Keratinocyte (primary cell): Measurements from ENCODE around the gene DCTPP1. TPM values are rescaled to one million over a fixed set of nuclear protein-coding genes. Genes with fewer than 3 reads are reported as not detected.

Experiments
- DNase-seq: peaks from one replicate; pipeline ENCODE4 v3.0.0-alpha.2; 2011; ENCODE audit warnings: low read depth, missing footprints, low spot score
- FAIRE-seq: peaks from 2 replicates; lab custom pipeline; 2011; peaks lifted over from hg19 to GRCh38; lab: Jason Lieb, UNC
- H2AFZ ChIP-seq: 2 replicates; pipeline ENCODE4 v1.6.0; 2012; ENCODE audit warnings: low read length, control low read depth, inconsistent platforms; ENCODE audit not compliant: control insufficient read depth
- H3K27ac ChIP-seq: 2 replicates; pipeline ENCODE4 v1.5.1; 2011; ENCODE audit warnings: low read length; ENCODE audit not compliant: control insufficient read depth, insufficient read depth
- H3K27me3 ChIP-seq: 3 replicates; pipeline ENCODE4 v1.6.0; 2011; ENCODE audit warnings: low read length; ENCODE audit not compliant: control insufficient read depth, insufficient read depth; ENCODE audit errors: extremely low read depth
- H3K36me3 ChIP-seq, 2 experiments: 2 replicates in 1 of 2; 3 replicates in 1 of 2; pipeline ENCODE4 v1.5.1; 2011; ENCODE audit warnings: low read length in 2 of 2, mild to moderate bottlenecking in 1 of 2; ENCODE audit not compliant: control insufficient read depth in 2 of 2, insufficient read depth in 2 of 2; ENCODE audit errors: extremely low read depth in 1 of 2
- H3K4me1 ChIP-seq: 3 replicates; pipeline ENCODE4 v1.5.1; 2011; ENCODE audit warnings: low read length; ENCODE audit not compliant: control insufficient read depth, insufficient read depth; ENCODE audit errors: extremely low read depth
- H3K4me2 ChIP-seq: 3 replicates; pipeline ENCODE4 v1.6.0; 2011; ENCODE audit warnings: low read depth, low read length; ENCODE audit not compliant: control insufficient read depth, insufficient read depth; ENCODE audit errors: extremely low read depth
- H3K4me3 ChIP-seq, 3 experiments: fragments of 200-600 bp in 1 of 3; sonication (generic) in 1 of 3; 2 replicates in 2 of 3; 3 replicates in 1 of 3; pipeline ENCODE4 v1.5.1; 2011 to 2016; ENCODE audit warnings: low read length in 3 of 3, mild to moderate bottlenecking in 3 of 3, control low read depth in 2 of 3, inconsistent platforms in 1 of 3, low read depth in 1 of 3, mixed read lengths in 1 of 3, mixed run types in 1 of 3, moderate library complexity in 1 of 3; ENCODE audit not compliant: control insufficient read depth in 2 of 3, insufficient read depth in 2 of 3; ENCODE audit errors: extremely low read depth in 1 of 3
- H3K79me2 ChIP-seq: 2 replicates; pipeline ENCODE4 v1.6.0; 2012; ENCODE audit warnings: low read length; ENCODE audit not compliant: control insufficient read depth, insufficient read depth
- H3K9ac ChIP-seq: 3 replicates; pipeline ENCODE4 v1.6.0; 2011; ENCODE audit warnings: low read length; ENCODE audit not compliant: control insufficient read depth, insufficient read depth; ENCODE audit errors: extremely low read depth
- H3K9me1 ChIP-seq: 3 replicates; pipeline ENCODE4 v1.6.0; 2011; ENCODE audit warnings: low read length; ENCODE audit not compliant: control insufficient read depth, insufficient read depth; ENCODE audit errors: extremely low read depth
- H3K9me3 ChIP-seq: 2 replicates; pipeline ENCODE4 v1.5.1; 2012; ENCODE audit warnings: low read depth, low read length; ENCODE audit not compliant: control insufficient read depth
- H4K20me1 ChIP-seq: 3 replicates; pipeline ENCODE4 v1.6.0; 2011; ENCODE audit warnings: low read length; ENCODE audit not compliant: control insufficient read depth, insufficient read depth; ENCODE audit errors: extremely low read depth
- CTCF ChIP-seq, 3 experiments: IDR thresholded peaks in 1 of 3; conservative IDR thresholded peaks in 1 of 3; optimal IDR thresholded peaks in 1 of 3; 2 replicates in 2 of 3; 3 replicates in 1 of 3; pipeline versions ENCODE3 to v1.5.1; 2011; ENCODE audit warnings: low read length in 3 of 3, mild to moderate bottlenecking in 3 of 3, moderate library complexity in 2 of 3, control low read depth in 1 of 3, inconsistent platforms in 1 of 3; ENCODE audit not compliant: insufficient read depth in 2 of 3; ENCODE audit errors: extremely low read depth in 1 of 3
- EZH2 ChIP-seq: IDR thresholded peaks from one replicate; pipeline ENCODE4 v1.6.1; 2012; ENCODE audit warnings: inconsistent platforms, mild to moderate bottlenecking, low read length, moderate library complexity
- dilution Hi-C: fragments of 300-500 bp; cut with MboI; formaldehyde crosslinking; loops from one replicate; pipeline ENCODE4 v1.7.0; 2020; ENCODE audit warnings: low sequenced_read_pairs; ENCODE audit not compliant: extremely low pct_ligation_motif_present
- polyA plus RNA-seq, 5 experiments: library from polyadenylated mRNA; depleted of rRNA in 3 of 5; stranded (reverse) in 3 of 5; stranded (forward) in 1 of 5; unstranded in 1 of 5; fragments of >200 nt; gene quantifications; 1 replicate in 1 of 5; 2 replicates in 3 of 5; 3 replicates in 1 of 5; pipeline versions ENCODE4 v1.2.1 to v1.2.3, GENCODE V29; 2011 to 2012; ENCODE audit warnings: missing spikeins in 2 of 5, low read depth in 1 of 5, low replicate concordance in 1 of 5

The DCTPP1 gene
- polyA plus RNA-seq, 1 donor (not counting 4 experiments of a cell fraction or from before 2014, with no cell fraction given) = 95.8 TPM

- no peaks in the 10 kb centered on the region for H3K9me1 ChIP-seq
- peaks cover 0 to 16% of the 10 kb centered on the region in 2 experiments for H3K36me3 ChIP-seq
- peak overlapping the region; percentile 80 for H3K4me2 ChIP-seq
- peak overlapping the region; percentile 80 to 94 (median 93) for H3K4me3 ChIP-seq
- peak overlapping the region; percentile 89 for H3K27ac ChIP-seq
- DNase-seq (no peak), FAIRE-seq (no peak)
- H4K20me1 ChIP-seq = no peaks in the 10 kb centered on the region
- H3K9ac ChIP-seq = peak overlapping the region; percentile 96
- peak overlapping the region; percentile 90 for H2AFZ ChIP-seq
- dilution Hi-C loops = no loop called here
- no peak for TF ChIP-seq CTCF (optimal IDR thresholded peaks at IDR 0.05 in 1 of 3, IDR thresholded peaks at IDR 0.05 in 1 of 3, conservative IDR thresholded peaks at IDR 0.05 in 1 of 3; ENCODE audit: extremely low read depth in 1 of 3, insufficient read depth in 2 of 3, low read length in 3 of 3)
- no peak for TF ChIP-seq EZH2
- H3K9me3 ChIP-seq = no peaks in the 10 kb centered on the region
- H3K27me3 ChIP-seq = no peaks in the 10 kb centered on the region
- peaks cover 17% of the 10 kb centered on the region for H3K4me1 ChIP-seq
- H3K79me2 ChIP-seq = peaks cover 13% of the 10 kb centered on the region
These were observed 16.4 kb upstream of the DCTPP1 start for GRCh38 chr16:30446203-30446595.

DNA sequence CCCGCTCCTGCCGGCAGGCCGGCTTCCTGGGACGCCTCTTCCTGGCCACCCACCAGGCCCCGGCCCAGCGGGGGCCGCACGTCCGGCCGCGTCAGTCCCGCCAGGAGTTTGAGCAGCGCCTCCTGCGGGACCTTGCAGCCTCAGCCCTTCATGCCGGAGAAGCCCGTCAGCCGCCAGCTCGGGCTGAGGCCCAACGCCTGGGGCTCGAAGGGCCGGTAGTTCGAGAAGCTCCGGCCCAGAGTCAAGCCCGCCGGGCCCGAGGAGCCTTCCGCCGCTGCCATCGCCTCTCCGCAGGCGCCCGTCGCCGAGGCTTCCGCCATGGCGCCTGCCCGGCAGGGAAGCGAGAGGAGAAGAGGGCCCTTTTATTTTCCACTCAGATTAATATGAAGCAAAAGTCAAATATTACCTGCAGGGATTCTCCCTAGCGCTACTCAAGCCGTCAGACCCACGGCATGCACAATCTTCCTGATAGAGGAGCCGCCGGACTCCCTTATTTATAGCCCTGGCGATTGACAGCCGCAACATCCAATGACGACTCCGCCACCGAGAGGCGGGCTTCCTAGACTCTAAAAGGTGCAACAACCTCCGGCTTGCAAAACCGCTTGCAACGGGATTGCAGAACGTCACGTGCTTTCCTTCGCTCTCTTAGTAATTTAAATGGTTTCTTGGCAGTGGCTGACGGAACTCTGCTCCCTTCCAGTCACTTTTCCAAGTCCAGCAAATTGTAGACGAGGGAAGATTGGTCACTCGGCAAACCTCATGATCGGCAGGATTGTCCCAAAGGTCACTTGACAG is 15.8 kb upstream of the DCTPP1 start, which contains the start of gene SEPHS2:
Gene SEPHS2 (minus strand): TSS at position 467 of the 795 bp plus-strand sequence. CDS start 147 bp downstream, at position 320.
- peak within 1 kb of the TSS; percentile 90 for H2AFZ ChIP-seq
- FAIRE-seq = peak; percentile 52

More for the DNA sequence above, 15.8 kb upstream of the DCTPP1 start, which contains the start of gene SEPHS2:
- TF ChIP-seq EZH2 (no peak), CTCF (optimal IDR thresholded peaks at IDR 0.05 in 1 of 3, IDR thresholded peaks at IDR 0.05 in 1 of 3, conservative IDR thresholded peaks at IDR 0.05 in 1 of 3; ENCODE audit: extremely low read depth in 1 of 3, insufficient read depth in 2 of 3, low read length in 3 of 3) (peak; percentile 23 to 53 (median 49))
- Histone ChIP-seq H3K36me3 (peaks cover 0 to 16% of the 10 kb centered on the region in 2 experiments), H4K20me1 (no peaks in the 10 kb centered on the region), H3K79me2 (peaks cover 13% of the 10 kb centered on the region), H3K9ac (peak within 1 kb of the TSS; percentile 96), H3K9me3 (no peaks in the 10 kb centered on the region), H3K4me1 (peaks cover 17% of the 10 kb centered on the region), H3K4me2 (peak within 1 kb of the TSS; percentile 80), H3K27ac (peak within 1 kb of the TSS; percentile 89), H3K27me3 (no peaks in the 10 kb centered on the region), H3K9me1 (no peaks in the 10 kb centered on the region), H3K4me3 (peak within 1 kb of the TSS; percentile 80 to 94 (median 93))
- dilution Hi-C loops = no loop called here
- peak; percentile 83 for DNase-seq
